ENCODE results near the gene MTA3. TPM values are rescaled to one million over a fixed set of nuclear protein-coding genes. Genes with fewer than 3 reads are reported as not detected.

MTA3 gene
- total RNA-seq, 1 donor from 2014 or later = 117 TPM

DNA sequence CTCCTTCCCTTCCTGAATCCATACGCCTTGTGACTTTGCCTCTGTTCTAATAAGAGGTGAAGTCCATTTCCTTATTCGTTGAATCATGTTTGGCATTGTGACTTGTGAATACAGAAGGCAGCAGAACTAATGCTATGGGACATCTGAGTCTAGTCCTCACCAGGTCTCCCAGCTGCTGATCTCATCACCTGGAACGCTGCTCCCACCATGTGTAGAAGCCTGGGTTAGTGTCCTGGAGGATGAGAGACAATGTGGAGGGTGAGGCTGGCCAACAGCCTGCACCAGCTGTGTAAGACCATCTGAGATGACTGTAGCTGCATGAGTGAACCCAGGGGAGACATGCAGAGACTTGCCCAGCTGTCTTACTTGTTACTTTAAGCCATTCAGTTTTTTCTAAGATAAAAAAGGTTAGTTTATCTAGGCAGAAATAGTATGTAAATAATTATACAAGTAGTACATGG is 227.4 kb downstream of the MTA3 start:
- peaks cover 22% of the 10 kb centered on the region for H3K4me1 ChIP-seq
- H3K9me3 ChIP-seq (ENCODE audit: low read depth) = no peaks in the 10 kb centered on the region
- Mint-ChIP-seq H3K9me3 (peaks cover 11% of the 10 kb centered on the region), H3K36me3 (peaks cover 8% of the 10 kb centered on the region), H3K27ac (no peak overlapping the region), H3K4me3 (no peak overlapping the region), H3K4me1 (peaks cover 22% of the 10 kb centered on the region), H3K27me3 (ENCODE audit: insufficient read depth, low read depth) (peaks cover 26% of the 10 kb centered on the region)
- H3K27me3 ChIP-seq = peaks cover 31% of the 10 kb centered on the region
- no peak for TF ChIP-seq EZH2 (IDR thresholded peaks at IDR 0.05)
- no peak for TF ChIP-seq EZH2phosphoT487 (IDR thresholded peaks at IDR 0.05)
- no peak for TF ChIP-seq CTCF (IDR thresholded peaks at IDR 0.05)
- H3K4me2 ChIP-seq = no peak overlapping the region
- no peak for DNase-seq (ENCODE audit: low spot score)
- H3K9ac ChIP-seq = no peak overlapping the region
- H3K79me2 ChIP-seq (ENCODE audit: low read depth) = no peaks in the 10 kb centered on the region
- H4K20me1 ChIP-seq (ENCODE audit: low read depth) = no peaks in the 10 kb centered on the region
- H3K36me3 ChIP-seq = no peaks in the 10 kb centered on the region
- peaks cover 50% of the 10 kb centered on the region for H3F3A ChIP-seq (ENCODE audit: low read depth)
- no peak overlapping the region for H3K4me3 ChIP-seq
- no peak overlapping the region for H3K27ac ChIP-seq
- H2AFZ ChIP-seq (replicated peaks) = no peak overlapping the region

GRCh38 chr2:42796427-42797248 is 228.2 kb downstream of the MTA3 start:
- Histone ChIP-seq H3K4me3 (no peak overlapping the region), H3F3A (ENCODE audit: low read depth) (peaks cover 50% of the 10 kb centered on the region), H3K4me2 (no peak overlapping the region), H3K27me3 (peaks cover 23% of the 10 kb centered on the region), H2AFZ (replicated peaks) (no peak overlapping the region), H3K9ac (no peak overlapping the region), H4K20me1 (ENCODE audit: low read depth) (no peaks in the 10 kb centered on the region), H3K79me2 (ENCODE audit: low read depth) (no peaks in the 10 kb centered on the region), H3K27ac (no peak overlapping the region), H3K36me3 (no peaks in the 10 kb centered on the region), H3K4me1 (peaks cover 22% of the 10 kb centered on the region), H3K9me3 (ENCODE audit: low read depth) (no peaks in the 10 kb centered on the region)
- H3K4me1 Mint-ChIP-seq = peaks cover 19% of the 10 kb centered on the region
- no peak overlapping the region for H3K4me3 Mint-ChIP-seq
- H3K27me3 Mint-ChIP-seq (ENCODE audit: insufficient read depth, low read depth) = peaks cover 19% of the 10 kb centered on the region
- peaks cover 12% of the 10 kb centered on the region for H3K9me3 Mint-ChIP-seq
- TF ChIP-seq CTCF (IDR thresholded peaks at IDR 0.05) (no peak), EZH2 (IDR thresholded peaks at IDR 0.05) (no peak), EZH2phosphoT487 (IDR thresholded peaks at IDR 0.05) (no peak)
- no peak for DNase-seq (ENCODE audit: low spot score)
- H3K27ac Mint-ChIP-seq = no peak overlapping the region
- peaks cover under 1% of the 10 kb centered on the region for H3K36me3 Mint-ChIP-seq

- no peak overlapping the region for H3K9ac ChIP-seq
Observed at GRCh38 chr2:42797281-42797680, 228.8 kb downstream of the MTA3 start.

More at GRCh38 chr2:42797281-42797680, 228.8 kb downstream of the MTA3 start:
- no peak for TF ChIP-seq EZH2 (IDR thresholded peaks at IDR 0.05)
- TF ChIP-seq EZH2phosphoT487 (IDR thresholded peaks at IDR 0.05) = no peak
- TF ChIP-seq CTCF (IDR thresholded peaks at IDR 0.05) = no peak
- Mint-ChIP-seq H3K27ac (no peak overlapping the region), H3K36me3 (no peaks in the 10 kb centered on the region), H3K27me3 (ENCODE audit: insufficient read depth, low read depth) (peaks cover 13% of the 10 kb centered on the region), H3K9me3 (peaks cover 10% of the 10 kb centered on the region), H3K4me3 (no peak overlapping the region), H3K4me1 (peaks cover 14% of the 10 kb centered on the region)
- Histone ChIP-seq H3K4me1 (peaks cover 18% of the 10 kb centered on the region), H3K27me3 (peaks cover 17% of the 10 kb centered on the region), H4K20me1 (ENCODE audit: low read depth) (no peaks in the 10 kb centered on the region), H2AFZ (replicated peaks) (no peak overlapping the region), H3K9me3 (ENCODE audit: low read depth) (no peaks in the 10 kb centered on the region), H3K4me3 (no peak overlapping the region), H3K27ac (no peak overlapping the region), H3K4me2 (no peak overlapping the region), H3F3A (ENCODE audit: low read depth) (peaks cover 45% of the 10 kb centered on the region), H3K79me2 (ENCODE audit: low read depth) (no peaks in the 10 kb centered on the region), H3K36me3 (no peaks in the 10 kb centered on the region)
- no peak for DNase-seq (ENCODE audit: low spot score)
